ENCODE measurements around the gene LECT2.

LECT2 gene

GRCh38 chr5:135978212-135978631, 23.4 kb upstream of the LECT2 start:
- DNase-seq (ENCODE audit: low read depth in 2 of 2) = no peak

DNA sequence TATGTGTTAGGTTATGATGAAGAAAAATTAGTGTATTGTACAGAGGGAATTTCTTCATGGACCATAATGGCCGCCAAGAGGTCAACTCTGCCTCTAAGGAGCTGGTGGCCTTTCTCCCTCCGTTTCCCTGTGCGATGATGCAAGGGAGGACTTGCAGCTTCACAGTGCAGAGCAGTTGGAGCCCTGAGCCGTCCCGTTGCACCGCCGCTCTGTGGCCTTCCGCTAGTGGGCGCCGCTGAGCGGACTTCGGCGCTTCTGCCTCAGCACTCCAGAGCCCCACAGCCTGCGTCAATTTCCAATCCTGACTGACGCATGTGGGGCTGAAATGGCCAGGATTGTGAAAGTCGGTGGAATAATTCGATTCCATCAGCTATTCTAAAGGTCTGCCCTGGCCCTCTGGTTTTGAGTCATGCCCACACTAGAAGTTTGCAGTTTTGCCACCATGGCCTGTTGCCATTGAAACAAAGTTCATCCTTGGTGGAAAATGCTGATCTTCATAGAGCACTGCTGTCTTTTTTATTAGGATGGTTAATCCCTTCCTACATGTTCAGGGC, 22.7 kb upstream of the LECT2 start:
- DNase-seq (ENCODE audit: low read depth in 2 of 2) = peak; percentile 36 to 38

- DNase-seq (ENCODE audit: low read depth in 2 of 2) = no peak
Measured at GRCh38 chr5:135976216-135976615, 21.4 kb upstream of the LECT2 start.

DNA sequence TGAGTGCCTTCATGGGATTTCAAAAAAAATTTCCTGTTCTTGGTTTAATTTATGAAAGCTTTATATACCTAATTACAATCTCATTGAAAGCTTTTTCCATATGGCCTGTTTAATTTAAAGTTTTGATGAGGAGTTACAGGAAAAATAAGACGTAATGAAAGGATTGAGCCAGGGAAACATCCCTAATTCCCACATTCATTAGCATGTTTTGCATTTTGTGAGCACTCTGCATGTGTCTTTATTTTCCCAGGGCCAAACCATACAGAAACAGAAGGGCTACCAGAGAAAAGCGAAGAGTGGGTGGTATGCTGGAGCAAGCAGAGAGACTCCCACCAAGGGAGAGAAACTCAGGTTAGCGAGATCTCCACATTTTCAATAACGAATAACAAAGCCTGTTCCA, 20.3 kb upstream of the LECT2 start:
- DNase-seq (ENCODE audit: low read depth in 2 of 2) = no peak

GRCh38 chr5:135974021-135974600, 19.3 kb upstream of the LECT2 start:
- DNase-seq (ENCODE audit: low read depth in 2 of 2) = no peak

DNA sequence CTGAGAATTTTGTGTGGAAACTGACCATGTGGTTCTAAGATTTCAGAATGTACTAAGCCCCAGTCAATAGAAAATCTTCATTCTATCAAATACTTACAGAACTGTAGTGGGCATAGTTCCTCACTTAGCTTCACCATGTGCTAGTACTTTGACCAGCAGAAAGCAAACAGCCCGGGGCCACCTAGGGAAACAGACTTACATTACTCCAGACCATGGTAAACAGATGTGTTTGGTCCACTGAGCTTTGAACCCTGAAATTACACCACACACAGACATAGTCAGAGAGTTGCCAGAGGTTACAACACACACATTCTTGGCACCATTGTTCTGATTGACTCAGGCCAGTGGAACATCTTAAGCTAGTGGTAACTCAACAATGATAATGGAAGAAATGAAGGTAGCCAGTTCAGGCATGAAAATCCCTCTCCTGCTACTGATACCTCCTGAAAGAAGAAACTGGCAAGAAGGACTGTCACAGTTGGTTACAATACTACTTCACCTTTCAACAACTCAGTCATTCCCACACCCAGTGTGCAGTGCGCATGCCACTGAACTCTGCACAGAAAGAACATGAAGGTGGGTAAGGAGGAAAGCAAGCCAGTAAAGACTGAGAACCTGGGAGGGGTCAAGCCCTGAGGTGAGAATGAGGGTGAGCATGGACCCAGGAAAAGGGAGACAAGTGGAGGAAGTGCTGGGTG, 18.7 kb upstream of the LECT2 start:
- no peak for DNase-seq (ENCODE audit: low read depth in 2 of 2)

DNA sequence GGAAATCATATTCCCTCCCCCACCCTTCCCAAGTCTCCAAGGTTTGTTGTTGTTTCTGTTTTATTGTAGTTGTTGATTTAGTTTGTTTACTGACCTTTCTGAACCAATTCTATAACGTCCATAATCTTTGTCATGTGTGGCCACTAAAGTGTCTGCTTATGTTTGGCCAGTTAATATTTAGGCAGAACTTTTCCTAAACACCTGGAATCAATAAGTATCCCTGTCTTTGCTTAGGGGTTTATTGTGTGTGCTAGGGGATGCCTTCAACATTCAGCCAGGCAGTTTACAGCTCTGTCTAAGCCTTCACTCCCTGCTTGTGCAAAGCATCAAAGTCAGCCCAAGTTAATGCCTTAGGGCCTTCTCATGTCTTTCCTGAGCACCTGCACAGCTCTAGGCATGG, 16.9 kb upstream of the LECT2 start:
- DNase-seq (ENCODE audit: low read depth in 2 of 2) = no peak

GRCh38 chr5:135966790-135967189, 12.0 kb upstream of the LECT2 start:
- DNase-seq (ENCODE audit: low read depth in 2 of 2) = no peak

DNA sequence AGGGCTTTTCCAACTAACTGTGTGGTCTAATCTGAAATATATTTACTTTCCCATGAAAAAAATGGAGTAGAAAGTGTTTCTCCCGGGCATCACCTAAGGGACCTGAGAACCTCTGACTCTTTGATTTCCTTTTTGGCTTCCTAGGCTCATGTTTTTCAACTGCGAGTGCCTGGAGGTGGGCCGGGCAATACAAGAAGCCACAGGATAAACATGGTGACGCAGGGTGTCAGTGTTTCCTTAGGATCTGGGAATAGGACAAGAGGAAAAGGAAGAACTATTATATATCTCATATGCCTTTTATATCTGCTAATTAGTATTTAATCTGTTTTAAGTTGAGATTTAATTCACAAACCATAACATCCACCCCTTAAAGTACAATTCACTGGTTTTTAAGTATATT, 11.4 kb upstream of the LECT2 start:
- DNase-seq (ENCODE audit: low read depth in 2 of 2) = no peak

GRCh38 chr5:135965504-135965903, 10.7 kb upstream of the LECT2 start:
- no peak for DNase-seq (ENCODE audit: low read depth in 2 of 2)

DNA sequence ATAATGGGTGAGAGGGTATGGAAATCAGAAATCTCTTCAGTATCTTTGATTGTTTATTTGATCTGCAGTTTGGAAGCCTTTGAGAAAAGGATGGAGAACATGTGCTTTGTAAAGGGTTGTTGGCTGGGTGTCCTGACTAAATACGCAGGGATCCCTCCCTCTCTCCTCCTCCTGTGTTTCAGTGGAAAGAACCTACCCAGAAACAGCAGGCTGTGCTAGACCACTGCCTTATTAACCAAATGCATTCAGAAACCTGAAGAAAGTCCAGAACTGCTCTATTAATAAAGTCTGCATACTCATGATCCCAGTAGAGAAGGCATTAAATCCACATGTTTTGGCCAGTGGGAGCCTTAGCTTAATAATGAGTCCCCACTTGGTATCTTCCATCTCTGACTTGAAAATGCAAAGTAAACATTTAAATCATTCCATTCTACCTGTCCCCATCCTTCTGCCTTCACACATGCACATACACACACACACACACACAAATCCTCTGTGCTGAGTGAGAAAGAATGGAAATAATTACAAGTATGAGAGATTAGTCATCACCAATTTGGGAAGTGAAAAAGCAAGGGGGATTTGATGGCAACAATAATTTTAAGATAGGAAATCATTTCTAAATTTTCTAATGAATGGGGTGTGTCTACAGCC, 10.0 kb upstream of the LECT2 start:
- no peak for DNase-seq (ENCODE audit: low read depth in 2 of 2)

GRCh38 chr5:135955525-135955924, 742 bp upstream of the LECT2 start:
- DNase-seq (ENCODE audit: low read depth in 2 of 2) = no peak

- DNase-seq (ENCODE audit: low read depth in 2 of 2) = no peak
Measured at GRCh38 chr5:135953850-135954249, 933 bp downstream of the LECT2 start.

GRCh38 chr5:135952683-135953082, 2.1 kb downstream of the LECT2 start:
- no peak for DNase-seq (ENCODE audit: low read depth in 2 of 2)

DNA sequence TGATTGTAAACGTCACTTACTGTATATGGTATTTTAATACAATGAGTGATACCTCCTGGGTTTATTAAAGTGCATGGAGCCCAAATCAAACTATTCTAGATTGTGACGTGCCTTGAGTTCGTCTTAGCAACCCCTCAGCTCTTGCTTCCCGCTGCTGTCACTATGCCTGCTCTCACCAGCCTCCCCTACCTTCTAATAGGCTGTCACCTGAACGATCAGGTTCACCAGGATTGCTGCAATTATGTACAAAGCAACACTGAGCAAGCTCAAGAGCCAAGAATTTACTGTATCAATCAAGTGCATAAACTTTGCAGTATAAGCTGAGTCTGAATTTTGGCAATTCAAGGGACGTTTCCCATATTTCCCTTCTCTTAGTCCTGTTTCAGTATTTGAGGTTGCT, 3.0 kb downstream of the LECT2 start:
- DNase-seq (ENCODE audit: low read depth in 2 of 2) = no peak

DNA sequence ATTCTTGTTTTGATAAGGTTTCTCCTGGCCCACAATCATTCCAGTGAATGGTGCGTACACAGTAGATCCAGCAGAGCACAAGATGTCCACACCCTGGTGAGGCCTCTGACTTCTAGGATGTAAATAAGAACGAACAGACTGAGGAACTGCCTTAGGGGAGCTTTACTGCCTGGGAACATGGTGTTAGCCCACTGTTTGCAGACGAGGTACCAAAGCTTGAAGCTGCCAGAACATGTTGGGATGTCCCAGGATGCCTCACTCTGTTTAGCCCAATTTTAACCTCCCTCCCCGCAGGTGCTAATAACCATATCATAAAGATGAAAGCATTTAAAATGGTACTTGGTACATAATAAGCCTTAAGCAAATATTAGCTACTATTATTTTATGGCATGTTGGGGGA, 3.5 kb downstream of the LECT2 start:
- DNase-seq (ENCODE audit: low read depth in 2 of 2) = no peak

- no peak for DNase-seq (ENCODE audit: low read depth in 2 of 2)
Measured at GRCh38 chr5:135950611-135951010, 4.2 kb downstream of the LECT2 start.

DNA sequence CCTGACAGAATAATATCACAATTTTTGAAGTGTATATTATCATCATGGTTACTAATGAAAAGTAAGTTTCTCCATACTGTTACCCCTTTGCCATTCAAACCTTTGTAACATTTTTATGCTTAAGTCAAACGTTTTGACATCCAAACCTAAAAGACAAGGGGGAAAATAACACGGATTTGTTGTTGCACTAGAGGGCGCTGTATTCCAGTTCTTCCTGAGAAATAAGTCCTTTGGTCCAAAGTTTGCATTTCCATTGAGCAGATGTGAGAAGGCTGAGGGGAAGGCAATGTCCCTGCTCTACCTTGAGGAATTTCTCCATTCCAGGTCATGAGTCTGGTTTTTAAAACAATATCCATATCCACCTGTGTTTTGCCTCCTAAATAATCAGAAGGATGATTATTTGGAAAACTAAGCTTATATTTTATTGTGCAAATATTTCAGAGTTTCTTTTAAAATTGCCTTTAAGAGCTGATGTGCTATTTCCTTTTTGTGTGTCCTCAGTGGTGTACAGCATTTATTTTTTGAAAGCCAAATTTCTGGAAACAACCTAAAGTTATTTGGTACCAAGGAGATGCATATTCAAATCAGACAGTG, 9.7 kb downstream of the LECT2 start:
- DNase-seq (ENCODE audit: low read depth in 2 of 2) = no peak

GRCh38 chr5:135944564-135944963, 10.2 kb downstream of the LECT2 start:
- DNase-seq (ENCODE audit: low read depth in 2 of 2) = no peak

DNA sequence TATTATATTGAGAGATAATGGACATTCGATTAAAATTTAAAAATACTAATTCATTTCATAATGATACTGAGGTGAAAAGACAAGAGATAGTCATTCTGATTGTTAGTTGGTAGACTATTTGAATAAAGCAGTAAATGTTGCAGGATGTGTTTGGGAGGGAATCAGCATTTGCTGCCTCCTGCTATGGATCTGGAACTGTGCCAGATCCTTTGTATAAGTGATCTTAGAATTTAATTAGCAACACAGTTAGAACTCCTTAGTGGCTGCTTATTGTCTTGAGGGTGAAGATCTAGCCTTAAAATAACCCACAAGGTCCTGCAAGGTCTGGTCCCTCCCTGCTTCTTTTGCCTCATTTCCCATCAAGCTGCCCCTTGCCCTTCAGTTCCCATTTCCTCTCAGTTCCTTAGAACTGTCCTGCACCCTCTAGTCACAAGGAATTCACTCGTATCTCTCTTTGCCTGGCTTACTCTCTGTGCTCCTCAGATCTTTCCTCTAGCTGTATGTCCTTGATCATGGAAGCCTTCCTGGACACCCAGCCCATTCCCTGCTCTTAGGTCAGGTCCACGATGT, 12.5 kb downstream of the LECT2 start:
- no peak for DNase-seq (ENCODE audit: low read depth in 2 of 2)

GRCh38 chr5:135941711-135942110, 13.1 kb downstream of the LECT2 start:
- no peak for DNase-seq (ENCODE audit: low read depth in 2 of 2)

DNA sequence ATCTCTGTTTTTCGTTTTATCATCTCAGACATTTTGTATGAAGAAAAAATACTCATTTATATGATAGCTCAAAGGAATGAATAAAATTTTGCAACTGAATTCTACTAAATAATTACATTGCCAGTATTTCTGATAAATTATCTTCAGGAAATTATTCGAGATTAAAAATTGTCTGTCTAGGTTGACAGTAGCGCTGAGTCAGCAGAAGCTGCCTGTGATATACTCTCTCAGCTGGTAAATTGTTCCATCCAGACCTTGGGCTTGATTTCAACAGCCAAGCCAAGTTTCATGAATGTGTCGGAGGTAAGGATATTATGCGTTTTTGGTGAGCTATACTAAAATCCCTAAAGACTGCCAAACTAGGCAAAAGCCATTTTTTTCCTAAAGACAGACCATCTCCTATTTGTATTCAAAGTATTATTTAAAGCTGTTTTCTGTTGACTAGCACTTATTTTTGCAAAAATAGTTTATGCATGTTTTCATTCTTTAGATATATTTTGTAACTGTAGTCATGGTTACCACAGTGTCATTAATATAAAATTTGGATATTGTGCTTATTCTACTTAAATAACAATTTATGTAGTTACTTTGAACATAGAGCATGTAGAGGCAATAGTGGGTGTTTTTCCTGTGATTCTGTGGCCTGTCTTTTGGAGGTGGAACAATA, 17.4 kb downstream of the LECT2 start:
- no peak for DNase-seq (ENCODE audit: low read depth in 2 of 2)

Measured in stimulated activated CD8-positive, alpha-beta memory T cell treated with anti-CD3 and anti-CD28 coated beads, Interleukin-15, amount 100 ng/mL, for 48 hours (primary cell).